Mucosa of gallbladder (tissue), 1 donor: ENCODE data around the gene ELK4. TPM values are rescaled to one million over a fixed set of nuclear protein-coding genes. Genes with fewer than 3 reads are reported as not detected.

Experiments used
- DNase-seq: peaks from one replicate; pipeline ENCODE4 v3.0.0-alpha.2; 2020; ENCODE audit warnings: low spot score
- total RNA-seq: library from RNA; stranded (reverse); gene quantifications from one replicate; pipeline ENCODE4 v1.2.1, GENCODE V29; 2021
- donor health status: DM: no; HTN: no; CAD: no.

ELK4 gene
- total RNA-seq, 1 donor from 2014 or later = 74.8 TPM

- no peak for DNase-seq
Observed at GRCh38 chr1:205581321-205581980, 50.4 kb downstream of the ELK4 start.

- no peak for DNase-seq
Observed at GRCh38 chr1:205580923-205581180, 51.0 kb downstream of the ELK4 start.

DNA sequence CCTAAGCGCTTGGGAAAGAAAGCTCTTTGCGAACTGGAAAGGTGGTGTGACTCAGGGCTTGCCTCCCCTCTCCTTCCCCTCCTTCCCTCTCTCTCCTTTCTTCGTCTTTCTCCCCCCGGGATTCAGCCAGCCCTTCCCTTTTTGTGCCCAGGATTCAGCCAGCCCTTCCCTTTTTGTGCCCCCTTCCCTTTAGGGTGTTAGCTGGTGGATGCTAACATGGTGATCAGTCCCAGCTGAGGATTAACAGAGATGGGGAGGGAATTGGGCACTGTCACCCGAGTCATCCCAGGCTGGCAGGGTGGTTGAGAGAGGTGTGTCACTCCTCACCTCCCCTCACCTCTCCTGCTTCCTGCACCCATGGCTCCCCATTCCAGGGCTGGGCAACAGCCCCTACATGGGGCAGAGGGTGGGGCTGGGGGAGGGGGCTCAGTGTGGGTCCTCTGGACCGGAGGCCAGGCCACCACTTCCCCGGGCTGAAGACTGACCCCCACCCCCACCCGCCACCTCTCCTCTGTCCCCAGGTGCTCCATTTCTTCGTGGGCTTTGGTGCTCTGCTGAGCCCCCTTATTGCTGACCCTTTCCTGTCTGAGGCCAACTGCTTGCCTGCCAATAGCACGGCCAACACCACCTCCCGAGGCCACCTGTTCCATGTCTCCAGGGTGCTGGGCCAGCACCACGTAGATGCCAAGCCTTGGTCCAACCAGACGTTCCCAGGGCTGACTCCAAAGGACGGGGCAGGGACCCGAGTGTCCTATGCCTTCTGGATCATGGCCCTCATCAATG lies 51.5 kb downstream of the ELK4 start:
- no peak for DNase-seq

GRCh38 chr1:205579711-205580110 lies 52.1 kb downstream of the ELK4 start:
- DNase-seq = no peak

- no peak for DNase-seq
Observed at GRCh38 chr1:205578780-205579571, 52.8 kb downstream of the ELK4 start.

- no peak for DNase-seq
Observed at GRCh38 chr1:205577874-205578658, 53.7 kb downstream of the ELK4 start.

DNA sequence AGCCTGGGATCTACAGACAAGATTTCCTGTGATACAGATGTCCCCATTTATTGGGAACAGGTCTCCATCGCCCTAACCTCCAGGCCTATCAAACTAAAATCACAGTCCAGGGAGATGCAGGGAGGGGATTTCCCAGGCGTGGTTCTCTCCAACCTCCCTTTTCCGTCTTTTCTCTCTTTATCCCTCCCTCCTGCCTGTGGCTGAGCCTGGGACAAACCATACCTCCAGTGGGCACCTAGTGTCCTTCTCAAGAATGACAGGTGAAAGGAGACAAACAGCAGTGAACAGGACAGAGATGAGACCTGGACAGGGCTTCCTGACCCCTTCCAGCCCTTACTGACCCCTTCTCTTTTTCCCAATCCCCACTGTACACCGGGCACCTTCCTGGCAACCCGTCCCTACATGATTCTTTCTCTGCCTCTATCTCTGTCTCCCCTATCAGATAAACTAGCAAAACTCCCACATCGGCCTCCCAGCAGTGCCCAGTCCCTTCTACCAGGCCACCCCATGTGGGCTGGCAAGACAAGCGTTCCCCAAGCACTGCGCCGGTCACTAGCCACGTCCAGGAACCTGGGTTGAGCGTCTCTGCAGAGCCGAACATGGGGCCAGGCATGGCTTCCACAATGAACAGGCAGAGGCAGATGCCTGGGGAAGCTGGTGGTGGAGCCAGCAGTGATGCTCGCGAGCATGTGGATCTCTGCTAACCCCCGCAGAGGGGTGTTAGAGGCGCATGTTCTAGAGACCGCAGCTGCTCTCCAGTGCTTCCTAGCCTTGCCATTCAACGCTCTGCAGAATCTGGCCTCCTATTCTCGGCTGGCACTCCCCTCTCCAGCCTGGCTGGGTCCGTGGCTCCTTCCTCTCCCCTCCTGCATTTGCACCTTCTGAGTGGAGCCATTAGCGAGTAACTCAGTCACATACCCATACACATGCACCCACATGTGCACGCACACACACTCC lies 54.7 kb downstream of the ELK4 start:
- DNase-seq = no peak

GRCh38 chr1:205576011-205576410 lies 55.8 kb downstream of the ELK4 start:
- DNase-seq = no peak

DNA sequence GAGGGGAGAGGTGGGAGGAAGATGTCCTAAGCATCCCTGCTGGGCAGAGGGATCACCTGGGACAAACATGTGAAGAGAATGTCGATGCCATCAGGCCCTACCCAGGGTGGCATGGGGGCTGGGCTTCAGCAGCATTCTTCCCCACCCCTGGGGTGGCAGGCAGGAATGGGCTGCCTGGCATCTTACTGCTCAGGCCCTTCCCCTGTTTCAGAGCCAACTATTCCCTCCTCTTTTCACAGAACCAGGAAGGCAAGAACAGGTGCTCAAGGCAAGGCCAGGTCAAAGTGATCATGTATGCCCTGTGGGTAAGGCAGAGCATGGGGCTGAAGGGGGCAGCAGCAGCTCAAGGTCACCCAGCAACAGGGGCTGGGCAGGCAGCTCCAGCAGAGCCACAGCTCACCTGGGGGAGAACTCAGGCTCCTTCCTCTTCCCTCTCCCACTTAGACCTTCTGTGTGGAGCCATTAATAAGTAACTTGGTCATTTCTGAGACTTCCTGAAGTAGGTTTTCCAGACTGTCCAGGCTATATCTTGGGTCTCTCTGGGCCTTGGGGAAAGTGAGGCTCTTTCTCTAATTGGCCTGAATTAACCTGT lies 56.4 kb downstream of the ELK4 start:
- DNase-seq = peak; percentile 55

GRCh38 chr1:205572421-205572820 lies 59.4 kb downstream of the ELK4 start:
- DNase-seq = no peak

DNA sequence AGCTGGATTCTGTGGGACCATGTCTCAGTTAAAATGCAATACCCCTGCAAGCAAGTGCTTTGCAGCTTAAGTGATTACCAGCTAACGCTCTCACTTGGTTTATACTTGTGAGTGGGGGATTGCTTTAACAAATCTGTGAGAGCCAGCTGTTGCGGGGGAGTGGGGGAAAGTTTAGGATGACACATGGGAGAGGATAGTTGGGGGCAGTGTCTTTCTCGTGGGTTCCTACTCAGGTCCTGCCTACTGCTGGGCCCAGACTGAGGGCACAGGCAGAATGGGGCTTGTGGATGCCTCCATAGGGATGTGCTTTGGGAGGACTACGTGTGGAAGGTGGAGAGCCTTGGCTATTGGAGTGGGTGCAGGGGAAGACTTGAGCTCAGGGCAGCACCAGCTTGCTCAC lies 60.1 kb downstream of the ELK4 start:
- DNase-seq = no peak

DNA sequence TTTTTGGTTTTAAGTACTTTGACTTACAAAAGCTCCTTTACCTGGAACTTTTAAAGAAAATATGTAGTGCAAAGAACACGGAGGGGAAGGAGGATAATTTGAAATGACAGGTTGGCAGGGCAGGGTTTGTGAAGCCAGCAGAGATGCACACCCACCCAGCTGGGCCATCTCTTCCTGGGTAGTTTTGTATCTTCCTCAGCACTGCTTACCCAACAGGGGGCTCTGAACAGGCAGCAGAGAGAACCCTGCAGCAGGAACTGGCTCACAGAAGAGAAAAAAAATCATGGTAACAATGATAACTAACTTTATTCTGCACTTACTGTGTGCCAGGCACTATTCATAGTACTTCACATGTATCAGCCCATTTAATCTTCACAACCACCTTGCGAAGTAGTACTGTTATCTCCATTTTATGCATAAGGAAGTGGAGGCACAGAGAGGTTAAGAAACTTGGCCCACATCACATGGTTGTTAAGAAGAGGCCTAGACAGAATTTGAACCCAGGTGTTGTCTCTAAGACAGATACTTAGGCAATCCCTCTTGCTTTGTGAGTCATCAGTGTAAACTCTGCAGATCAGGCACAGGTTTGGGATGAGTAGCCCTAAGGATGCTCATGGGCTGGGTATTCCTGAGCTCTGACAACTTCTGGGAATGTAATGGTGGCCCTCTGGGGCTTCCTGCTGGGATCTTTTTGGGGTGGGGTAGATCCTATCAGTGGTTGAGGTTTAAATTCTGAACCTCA lies 60.8 kb downstream of the ELK4 start:
- no peak for DNase-seq

- no peak for DNase-seq
Observed at GRCh38 chr1:205570173-205570501, 61.7 kb downstream of the ELK4 start.

GRCh38 chr1:205569411-205570172 lies 62.2 kb downstream of the ELK4 start:
- no peak for DNase-seq

DNA sequence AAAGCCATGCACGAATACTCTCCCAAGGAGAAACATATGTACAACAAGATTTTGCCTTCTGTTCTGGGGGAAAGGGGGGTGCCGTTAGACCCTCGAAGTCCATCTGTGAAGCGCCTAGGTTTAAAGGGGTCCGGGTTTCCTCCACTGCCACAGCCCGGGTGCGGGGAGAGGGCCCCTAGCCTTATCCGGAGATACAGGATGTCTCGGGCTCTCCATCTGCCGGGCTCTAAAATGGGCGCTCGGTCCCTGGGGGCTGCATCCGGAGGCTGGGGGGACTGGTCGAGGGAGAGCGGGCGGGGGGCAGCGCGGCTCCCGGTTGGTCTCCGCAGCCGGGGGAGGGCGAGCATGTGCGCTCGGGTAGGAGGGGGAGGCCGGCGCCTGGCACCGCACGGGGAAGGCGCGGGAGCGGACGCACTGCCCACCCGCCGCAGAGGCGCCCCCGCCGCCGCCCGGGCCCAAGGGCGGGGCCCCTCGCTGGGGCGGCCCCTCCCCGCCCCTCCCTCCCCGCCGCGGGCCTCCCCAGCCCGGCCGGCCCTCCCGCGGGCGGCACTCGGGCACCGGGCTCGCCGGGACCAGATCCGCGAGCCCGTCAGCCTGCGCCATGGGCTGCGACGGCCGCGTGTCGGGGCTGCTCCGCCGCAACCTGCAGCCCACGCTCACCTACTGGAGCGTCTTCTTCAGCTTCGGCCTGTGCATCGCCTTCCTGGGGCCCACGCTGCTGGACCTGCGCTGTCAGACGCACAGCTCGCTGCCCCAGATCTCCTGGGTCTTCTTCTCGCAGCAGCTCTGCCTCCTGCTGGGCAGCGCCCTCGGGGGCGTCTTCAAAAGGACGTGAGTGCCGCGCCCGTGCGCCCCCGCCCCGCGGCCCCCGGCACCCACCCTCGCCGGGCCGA lies 63.1 kb downstream of the ELK4 start:
- DNase-seq = no peak

DNA sequence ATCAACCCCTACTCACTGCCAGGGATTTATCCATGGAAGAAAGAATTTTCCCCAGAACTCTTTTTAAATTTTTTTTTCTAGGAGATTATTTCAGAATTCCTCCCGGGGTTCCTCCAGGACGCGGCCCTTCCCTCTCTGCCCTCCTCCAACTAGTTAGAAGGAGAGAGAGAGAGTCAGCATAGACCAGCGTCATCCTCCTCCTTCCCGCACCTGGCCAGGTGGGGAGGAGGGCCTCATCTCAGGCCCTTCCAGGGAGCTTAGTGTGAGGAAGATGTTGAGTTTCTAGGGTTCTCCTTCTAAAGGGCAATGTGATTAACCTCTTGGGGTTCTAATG lies 63.7 kb downstream of the ELK4 start:
- no peak for DNase-seq

DNA sequence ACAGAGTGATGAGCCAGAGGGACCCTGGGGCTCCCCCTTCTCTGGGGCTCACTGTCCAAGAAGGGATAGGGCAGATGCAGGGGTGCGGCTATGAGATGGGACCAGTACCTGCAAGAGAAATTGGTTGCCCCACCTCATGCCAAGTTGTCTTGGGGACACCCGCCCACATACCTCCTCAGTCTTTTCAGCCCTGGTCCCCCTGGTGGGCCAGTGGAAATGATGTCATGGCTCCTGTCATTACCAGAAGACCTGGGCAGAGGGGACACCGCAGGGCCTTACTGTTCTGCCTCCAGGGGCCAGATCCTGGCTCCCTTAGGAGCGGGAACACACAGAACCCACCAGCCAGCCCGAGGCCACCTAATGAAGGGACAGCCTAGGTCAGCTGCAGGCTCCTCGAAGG lies 64.1 kb downstream of the ELK4 start:
- no peak for DNase-seq

DNA sequence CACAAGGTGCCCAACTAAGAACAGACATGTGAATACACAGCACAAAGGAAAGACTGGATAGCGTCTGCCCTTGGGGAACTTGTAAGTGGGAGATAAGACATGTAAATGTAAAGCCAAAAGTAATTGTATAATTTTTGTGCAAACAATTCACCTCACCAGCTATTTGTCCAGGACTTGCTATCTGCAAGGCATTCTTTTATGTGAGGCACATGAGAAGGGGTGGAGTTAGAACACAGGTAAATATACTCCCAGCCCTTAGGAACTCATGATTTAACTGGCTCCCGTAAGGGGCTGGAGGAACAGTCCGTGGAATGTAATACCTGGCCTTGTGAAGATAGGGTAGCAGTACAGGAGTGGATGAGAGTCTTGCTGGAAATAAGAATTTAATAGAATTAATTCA lies 66.0 kb downstream of the ELK4 start:
- no peak for DNase-seq
